Caki2 (cell line): ENCODE measurements around the gene PYROXD2. TPM values are rescaled to one million over a fixed set of nuclear protein-coding genes. Genes with fewer than 3 reads are reported as not detected.

ENCODE experiments used
- DNase-seq: peaks from one replicate; pipeline ENCODE4 v3.0.0-alpha.2; 2015; ENCODE audit warnings: low read depth
- in situ Hi-C: cut with HindIII; loops from 2 replicates; pipeline ENCODE4 v1.10.0; 2016; ENCODE audit warnings: low sequenced_read_pairs, low pct_unique_long_range_greater_than_20kb, mixed read lengths
- total RNA-seq: library from RNA; depleted of rRNA; stranded (reverse); fragments of >200 nt; shearing (Covaris generic); gene quantifications from 2 replicates; pipeline ENCODE4 v1.2.3, GENCODE V29; 2014; ENCODE audit warnings: low replicate concordance; rRNA removed

Gene PYROXD2
- total RNA-seq: 7.0 and 7.1 TPM in 2 replicates

GRCh38 chr10:98414932-98415730 is at the start of gene PYROXD2:
TSS of gene PYROXD2 (minus strand) at chr10:98415182. CDS start at chr10:98415135, 47 bp downstream.
- in situ Hi-C loops: no loop called here
- peak; percentile 94 for DNase-seq

GRCh38 chr10:98463976-98464754 is 49.2 kb upstream of the PYROXD2 start:
- in situ Hi-C loops: no loop called here
- DNase-seq: no peak

GRCh38 chr10:98463016-98463415 is 48.0 kb upstream of the PYROXD2 start:
- no peak for DNase-seq
- in situ Hi-C loops: no loop called here

GRCh38 chr10:98461500-98461842 is 46.5 kb upstream of the PYROXD2 start:
- in situ Hi-C loops: no loop called here
- DNase-seq: no peak

- peak; percentile 80 for DNase-seq
- in situ Hi-C loops: no loop called here
Measured at GRCh38 chr10:98460837-98461499, 46.0 kb upstream of the PYROXD2 start.

GRCh38 chr10:98458809-98459784 is 44.1 kb upstream of the PYROXD2 start:
- in situ Hi-C loops: no loop called here
- DNase-seq: no peak

- DNase-seq: no peak
- in situ Hi-C loops: no loop called here
Measured at GRCh38 chr10:98457721-98458120, 42.7 kb upstream of the PYROXD2 start.

GRCh38 chr10:98456686-98457482 is 41.9 kb upstream of the PYROXD2 start:
- no peak for DNase-seq
- in situ Hi-C loops: no loop called here

- in situ Hi-C loops: no loop called here
Measured at GRCh38 chr10:98456043-98456570, 41.1 kb upstream of the PYROXD2 start.

GRCh38 chr10:98453729-98454128 is 38.7 kb upstream of the PYROXD2 start:
- no peak for DNase-seq
- in situ Hi-C loops: no loop called here

More at GRCh38 chr10:98456043-98456570, 41.1 kb upstream of the PYROXD2 start:
- DNase-seq: no peak

GRCh38 chr10:98450618-98451017 is 35.6 kb upstream of the PYROXD2 start:
- DNase-seq: no peak
- in situ Hi-C loops: no loop called here

- in situ Hi-C loops: no loop called here
- no peak for DNase-seq
Measured at GRCh38 chr10:98449287-98449686, 34.3 kb upstream of the PYROXD2 start.

- peak; percentile 62 for DNase-seq
- in situ Hi-C loops: no loop called here
Measured at GRCh38 chr10:98446661-98447221, 31.8 kb upstream of the PYROXD2 start, which contains the start of gene HPS1. TSS of gene HPS1 (minus strand) at chr10:98446935. CDS start at chr10:98443240, 3,695 bp downstream.

GRCh38 chr10:98446151-98446660 is 31.2 kb upstream of the PYROXD2 start:
- no peak for DNase-seq

GRCh38 chr10:98445200-98445812 is 30.3 kb upstream of the PYROXD2 start:
- no peak for DNase-seq
- in situ Hi-C loops: no loop called here

More at GRCh38 chr10:98446151-98446660, 31.2 kb upstream of the PYROXD2 start:
- in situ Hi-C loops: no loop called here
